Activated CD8-positive, alpha-beta memory T cell treated with anti-CD3 and anti-CD28 coated beads, Interleukin-2, amount 50 U/mL, for 1 hour (primary cell): ENCODE measurements around the gene FOXP2.
"Not testable (repeated sequence)": the region's sequence is repeated elsewhere in the genome, so short reads cannot be mapped to it uniquely, and the experiment has no call there.

Experiments
- DNase-seq: peaks from one replicate; pipeline ENCODE4 v3.0.0-alpha.2; 2020; ENCODE audit errors: extremely low read depth

The FOXP2 gene

GRCh38 chr7:114414156-114415063 is at the start of gene FOXP2:
FOXP2 (plus strand) TSS chr7:114414815; CDS start chr7:114426512, 11,697 bp downstream.
- DNase-seq: no peak

- DNase-seq: no peak
Observed at GRCh38 chr7:114365791-114366190, 48.8 kb upstream of the FOXP2 start.

GRCh38 chr7:114368492-114368891 is 46.1 kb upstream of the FOXP2 start:
- DNase-seq: no peak

- no peak for DNase-seq
Observed at GRCh38 chr7:114369294-114369693, 45.3 kb upstream of the FOXP2 start.

- DNase-seq: no peak
Observed at GRCh38 chr7:114372619-114373018, 42.0 kb upstream of the FOXP2 start.

- no peak for DNase-seq
Observed at GRCh38 chr7:114375907-114376306, 38.7 kb upstream of the FOXP2 start.

GRCh38 chr7:114383946-114384345 is 30.7 kb upstream of the FOXP2 start:
- not testable (repeated sequence) for DNase-seq

- not testable (repeated sequence) for DNase-seq
Observed at GRCh38 chr7:114384346-114384745, 30.3 kb upstream of the FOXP2 start.

- no peak for DNase-seq
Observed at GRCh38 chr7:114388021-114388420, 26.6 kb upstream of the FOXP2 start.

- no peak for DNase-seq
Observed at GRCh38 chr7:114392686-114393085, 21.9 kb upstream of the FOXP2 start.

GRCh38 chr7:114402876-114403635 is 11.6 kb upstream of the FOXP2 start:
- no peak for DNase-seq

- DNase-seq: no peak
Observed at GRCh38 chr7:114405427-114405826, 9.2 kb upstream of the FOXP2 start.

- no peak for DNase-seq
Observed at GRCh38 chr7:114409750-114410149, 4.9 kb upstream of the FOXP2 start.

GRCh38 chr7:114412548-114412947 is 2.1 kb upstream of the FOXP2 start:
- no peak for DNase-seq

- no peak for DNase-seq
Observed at GRCh38 chr7:114413761-114414155, 857 bp upstream of the FOXP2 start.

- no peak for DNase-seq
Observed at GRCh38 chr7:114415064-114415989, 712 bp downstream of the FOXP2 start.

- no peak for DNase-seq
Observed at GRCh38 chr7:114416129-114416990, 1.7 kb downstream of the FOXP2 start.

- no peak for DNase-seq
Observed at GRCh38 chr7:114417290-114417689, 2.7 kb downstream of the FOXP2 start.

GRCh38 chr7:114418117-114418516 is 3.5 kb downstream of the FOXP2 start:
- DNase-seq: no peak

- no peak for DNase-seq
Observed at GRCh38 chr7:114419441-114420272, 5.0 kb downstream of the FOXP2 start.
